SK-N-SH (cell line): Measurements from ENCODE around the gene TYW1B.
"Not testable (repeated sequence)": the region's sequence is repeated elsewhere in the genome, so short reads cannot be mapped to it uniquely, and the experiment has no call there.

Experiments used
- CTCF ChIP-seq: fragments of 200-600 bp; sonication (generic); IDR thresholded peaks from 2 replicates; pipeline ENCODE4 v1.6.1; 2017; ENCODE audit warnings: antibody characterized with exemption, mild to moderate bottlenecking, moderate library complexity
- POLR2AphosphoS5 ChIP-seq: IDR thresholded peaks from 2 replicates; pipeline ENCODE4 v1.6.1; 2012; ENCODE audit warnings: low read depth, low read length
- YY1 ChIP-seq: IDR thresholded peaks from 2 replicates; pipeline ENCODE4 v1.4.0; 2012; ENCODE audit warnings: low read depth, mild to moderate bottlenecking

GRCh38 chr7:72556733-72557132, 271.3 kb downstream of the TYW1B start:
- TF ChIP-seq CTCF, YY1, POLR2AphosphoS5: not testable (repeated sequence)
